ENCODE measurements around the gene TULP4.
"Not testable (repeated sequence)": the region's sequence is repeated elsewhere in the genome, so short reads cannot be mapped to it uniquely, and the experiment has no call there.

Gene TULP4

DNA sequence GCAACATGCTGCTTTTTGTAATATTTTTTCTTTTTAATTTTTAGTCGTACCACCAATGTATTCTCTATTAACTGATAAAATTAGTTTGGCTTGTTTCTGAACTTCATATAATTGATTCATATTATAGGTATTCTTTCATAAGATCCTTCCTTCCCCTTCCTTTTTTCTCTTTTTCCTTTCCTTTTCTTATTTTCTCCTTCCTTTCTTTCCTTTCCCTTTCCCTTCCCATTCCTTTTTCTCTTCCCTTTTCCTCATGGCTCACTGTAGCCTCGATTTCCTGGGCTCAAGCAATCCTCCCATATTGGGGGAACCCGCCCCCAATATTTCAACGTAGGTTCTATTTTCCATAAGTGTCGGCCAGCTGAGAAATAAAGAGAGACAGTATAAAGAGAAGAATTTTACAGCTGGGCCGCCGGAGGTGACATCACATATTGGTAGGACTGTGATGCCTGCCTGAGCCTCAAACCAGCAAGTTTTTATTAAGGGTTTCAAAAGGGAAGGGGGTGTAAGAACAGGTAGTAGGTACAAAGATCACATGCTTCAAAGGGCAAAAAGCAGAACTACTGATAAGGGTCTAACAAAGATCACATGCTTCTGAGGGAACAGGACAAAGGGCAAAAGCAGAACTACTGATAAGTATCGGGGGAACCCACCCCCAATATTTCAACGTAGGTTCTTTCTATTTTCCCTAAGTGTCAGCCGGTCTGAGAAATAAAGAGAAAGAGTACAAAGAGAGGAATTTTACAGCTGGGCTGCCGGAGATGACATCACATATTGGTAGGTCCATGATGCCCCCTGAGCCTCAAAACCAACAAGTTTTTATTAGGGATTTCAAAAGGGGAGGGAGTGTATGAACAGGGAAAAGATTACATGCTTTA is 16.1 kb upstream of the TULP4 start:
- DNase-seq: not testable (repeated sequence)

DNA sequence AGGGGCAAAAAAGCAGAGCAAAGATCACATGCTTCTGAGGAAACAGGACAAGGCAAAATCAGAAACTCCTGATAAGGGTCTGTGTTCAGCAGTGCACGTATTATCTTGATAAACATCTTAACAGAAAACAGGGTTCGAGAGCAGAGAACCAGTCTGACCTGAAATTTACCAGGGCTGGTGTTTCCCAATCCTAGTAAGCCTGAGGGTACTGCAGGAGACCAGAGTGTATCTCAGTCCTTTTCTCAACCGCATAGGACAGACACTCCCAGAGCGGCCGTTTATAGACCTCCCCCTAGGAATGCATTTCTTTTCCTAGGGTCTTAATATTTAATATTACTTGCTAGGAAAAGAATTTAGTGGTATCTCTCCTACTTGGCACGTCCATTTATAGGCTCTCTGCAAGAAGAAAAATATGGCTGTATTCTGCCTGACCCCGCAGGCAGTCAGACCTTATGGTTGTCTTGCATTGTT is 15.4 kb upstream of the TULP4 start:
- DNase-seq: not testable (repeated sequence)

DNA sequence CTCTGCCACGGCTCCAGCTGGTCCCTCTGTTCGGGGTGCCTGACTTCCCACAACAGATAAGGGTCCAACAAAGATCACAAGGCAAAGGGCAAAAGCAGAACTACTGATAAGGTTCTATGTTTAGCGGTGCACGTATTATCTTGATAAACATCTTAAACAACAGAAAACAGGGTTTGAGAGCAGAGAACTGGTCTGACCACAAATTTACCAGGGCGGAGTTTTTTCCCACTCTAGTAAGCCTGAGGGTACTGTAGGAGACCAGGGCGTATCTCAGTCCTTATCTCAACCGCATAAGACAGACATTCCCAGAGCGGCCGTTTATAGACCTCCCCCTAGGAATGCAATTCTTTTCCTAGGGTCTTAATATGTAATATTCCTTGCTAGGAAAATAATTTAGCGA is 14.6 kb upstream of the TULP4 start:
- not testable (repeated sequence) for DNase-seq

DNA sequence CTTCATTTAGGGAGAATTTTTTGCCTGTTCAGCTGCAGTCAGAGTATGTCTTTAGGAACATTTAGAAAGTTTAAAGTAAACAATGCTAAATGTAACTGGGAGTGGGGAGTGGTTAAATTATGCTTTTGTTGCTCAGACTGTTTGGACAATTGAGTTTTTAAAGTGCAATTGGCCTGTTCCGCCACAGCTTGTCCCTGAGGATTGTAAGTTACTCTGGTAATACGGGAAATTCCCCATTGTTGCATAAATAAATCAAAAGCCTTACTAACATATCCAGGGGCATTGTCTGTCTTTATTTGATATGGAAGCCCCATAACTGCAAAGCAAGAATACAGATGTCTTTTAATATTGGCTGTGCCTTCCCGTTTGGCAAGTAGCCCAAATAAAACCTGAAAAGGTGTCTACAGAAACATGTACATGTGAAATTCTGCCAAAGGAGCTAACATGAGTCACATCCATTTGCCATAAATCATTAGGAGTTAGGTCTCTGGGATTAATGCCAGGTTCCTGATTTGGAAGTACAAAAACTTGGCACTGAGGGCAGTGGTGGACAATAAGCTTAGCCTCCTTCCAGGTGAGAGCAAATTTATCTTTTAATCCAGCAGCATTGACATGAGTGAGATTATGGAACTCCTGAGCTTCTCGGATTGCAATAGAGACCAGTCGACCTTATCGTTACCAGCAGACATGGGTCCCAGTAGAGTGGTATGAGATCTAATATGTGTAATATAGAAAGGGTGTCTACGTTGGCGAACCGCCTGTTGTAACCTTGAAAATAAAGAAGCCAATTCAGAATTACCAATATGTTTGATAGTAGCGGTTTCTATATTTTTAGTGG is 11.7 kb upstream of the TULP4 start:
- DNase-seq: not testable (repeated sequence)

DNA sequence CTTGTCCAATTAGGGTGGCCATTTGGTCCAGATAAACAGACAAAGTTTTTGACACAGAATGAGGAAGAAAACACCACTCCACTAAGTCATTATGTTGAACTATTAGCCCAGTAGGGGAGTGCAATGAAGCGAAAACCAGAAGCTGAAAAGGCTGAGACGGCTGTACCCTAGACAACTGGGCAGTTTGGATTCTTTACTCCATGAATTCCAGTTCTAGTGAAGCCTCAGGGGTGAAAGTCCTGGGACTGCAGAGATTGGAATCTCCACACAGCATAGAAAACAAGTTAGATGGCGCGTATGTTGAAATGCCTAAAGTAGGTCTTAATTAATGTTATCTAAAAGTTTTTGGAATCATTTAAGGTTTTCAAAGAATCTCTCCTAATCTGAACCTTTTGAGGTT is 10.7 kb upstream of the TULP4 start:
- DNase-seq: not testable (repeated sequence)

DNA sequence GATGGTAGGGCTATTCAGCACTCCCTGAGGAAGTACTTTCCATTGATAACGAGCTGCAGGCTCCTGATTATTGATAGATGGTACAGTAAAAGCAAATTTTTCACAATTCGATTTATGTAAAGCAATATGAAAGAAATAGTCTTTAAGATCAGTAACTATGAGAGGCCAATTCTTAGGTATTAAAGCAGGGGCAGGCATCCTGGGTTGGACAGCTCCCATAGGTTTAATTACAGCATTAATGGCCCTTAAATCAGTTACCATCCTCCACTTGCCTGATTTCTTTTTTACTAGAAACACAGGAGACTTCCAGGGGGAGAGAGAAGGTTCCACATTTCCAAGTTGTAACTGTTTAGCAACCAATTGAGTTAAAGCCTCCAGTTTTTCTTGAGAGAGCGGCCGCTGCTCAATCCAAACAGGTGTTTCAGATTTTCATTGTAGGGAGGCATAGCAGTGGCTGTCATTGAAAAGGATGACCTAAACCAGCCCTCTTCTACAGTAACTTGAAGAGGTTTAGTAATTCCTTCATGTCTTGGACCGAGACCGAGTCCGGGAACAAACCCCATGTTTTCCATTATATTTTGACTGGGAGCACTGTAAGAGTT is 10.0 kb upstream of the TULP4 start:
- DNase-seq: not testable (repeated sequence)

DNA sequence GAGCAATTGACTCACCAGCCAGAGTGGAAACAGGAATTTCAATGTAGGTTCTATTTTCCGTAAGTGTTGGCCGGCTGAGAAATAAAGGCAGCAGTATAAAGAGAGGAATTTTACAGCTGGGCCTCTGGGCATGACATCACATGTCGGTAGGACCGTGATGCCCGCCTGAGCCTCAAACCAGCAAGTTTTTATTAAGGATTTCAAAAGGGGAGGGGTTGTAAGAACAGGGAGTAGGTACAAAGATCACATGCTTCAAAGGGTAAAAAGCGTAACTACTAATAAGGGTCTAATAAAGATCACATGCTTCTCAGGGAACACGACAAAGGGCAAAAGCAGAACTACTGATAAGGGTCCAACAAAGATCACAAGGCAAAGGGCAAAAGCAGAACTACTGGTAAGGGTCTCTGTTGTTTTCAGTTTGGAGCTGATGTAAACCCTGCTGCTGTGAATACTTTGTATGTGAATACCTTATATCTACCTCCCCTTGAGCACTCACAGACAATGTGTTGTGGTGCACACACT is 9.0 kb upstream of the TULP4 start:
- no peak for DNase-seq

DNA sequence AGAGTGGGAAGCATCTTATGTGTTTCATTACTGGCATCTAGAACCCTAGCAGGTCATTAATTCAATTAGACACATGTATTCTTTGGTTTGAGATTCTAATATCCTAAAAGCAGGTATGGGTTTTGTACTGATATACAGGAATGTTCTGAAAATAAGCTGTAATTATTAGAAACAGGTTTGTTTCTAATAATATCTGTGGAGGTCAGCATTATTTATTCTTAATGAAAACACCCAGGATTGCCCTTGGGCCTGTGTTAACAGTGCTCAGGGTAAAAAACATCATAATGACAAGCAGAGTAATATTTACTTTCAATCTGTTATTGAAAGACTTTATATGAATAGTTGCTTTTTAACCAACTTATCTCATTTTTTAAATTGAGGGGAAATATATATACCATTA is 8.0 kb upstream of the TULP4 start:
- DNase-seq: no peak

DNA sequence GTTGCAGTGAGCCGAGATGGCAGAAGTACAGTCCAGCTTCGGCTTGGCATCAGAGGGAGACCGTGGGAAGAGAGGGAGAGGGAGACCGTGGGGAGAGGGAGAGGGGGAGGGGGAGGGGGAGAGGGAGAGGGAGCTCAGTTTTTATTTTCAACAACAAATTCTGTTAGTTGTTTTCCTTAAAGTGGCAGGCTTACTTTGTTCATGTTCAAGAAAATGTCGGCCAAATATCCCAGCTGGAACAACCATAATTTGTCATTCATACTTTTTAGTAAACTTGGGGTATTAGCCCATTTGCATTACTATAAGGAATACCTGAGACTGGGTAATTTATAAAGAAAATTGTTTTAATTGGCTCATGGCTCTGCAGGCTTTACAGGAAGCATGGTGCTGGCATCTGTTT is 2.5 kb upstream of the TULP4 start:
- DNase-seq: no peak

DNA sequence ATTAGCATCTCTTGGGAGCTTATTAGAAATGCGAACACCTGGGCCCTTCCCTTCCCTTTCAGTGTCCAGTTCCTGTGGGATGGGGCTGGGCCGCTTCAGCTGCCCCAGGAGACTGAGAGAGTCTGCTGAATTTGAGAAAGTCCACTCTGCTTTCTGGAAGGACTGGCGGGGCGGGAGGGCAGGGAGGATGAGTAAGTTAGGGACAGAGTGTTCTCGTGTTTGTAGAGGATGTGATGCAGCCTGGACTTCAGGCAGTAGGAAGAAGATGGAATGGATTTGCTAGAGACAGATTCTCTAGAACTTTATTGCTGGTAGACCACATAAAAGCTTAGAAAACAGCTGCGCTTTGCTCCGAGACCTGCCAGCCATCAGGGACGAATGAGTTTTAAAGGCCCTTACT is 1.1 kb upstream of the TULP4 start:
- DNase-seq: no peak

DNA sequence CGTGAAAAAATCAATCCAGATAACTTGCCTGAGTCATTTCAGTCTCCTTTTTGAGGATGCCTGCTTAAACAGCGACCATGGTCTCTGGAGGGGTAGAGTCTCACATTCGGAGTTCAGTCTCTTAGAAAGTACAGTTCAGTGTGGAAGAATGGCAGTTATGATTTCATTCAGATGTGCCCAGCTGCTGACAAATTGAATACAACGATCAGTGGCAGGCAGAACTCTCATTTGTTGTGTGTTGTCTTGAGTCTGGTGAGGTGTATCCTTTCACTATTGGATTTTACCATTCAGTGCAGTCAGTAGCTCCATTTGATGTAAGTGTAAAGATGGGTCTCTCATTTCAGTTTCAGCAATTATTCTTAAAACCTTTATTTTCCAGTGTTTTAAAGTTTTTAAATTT is 639 bp upstream of the TULP4 start:
- no peak for DNase-seq

DNA sequence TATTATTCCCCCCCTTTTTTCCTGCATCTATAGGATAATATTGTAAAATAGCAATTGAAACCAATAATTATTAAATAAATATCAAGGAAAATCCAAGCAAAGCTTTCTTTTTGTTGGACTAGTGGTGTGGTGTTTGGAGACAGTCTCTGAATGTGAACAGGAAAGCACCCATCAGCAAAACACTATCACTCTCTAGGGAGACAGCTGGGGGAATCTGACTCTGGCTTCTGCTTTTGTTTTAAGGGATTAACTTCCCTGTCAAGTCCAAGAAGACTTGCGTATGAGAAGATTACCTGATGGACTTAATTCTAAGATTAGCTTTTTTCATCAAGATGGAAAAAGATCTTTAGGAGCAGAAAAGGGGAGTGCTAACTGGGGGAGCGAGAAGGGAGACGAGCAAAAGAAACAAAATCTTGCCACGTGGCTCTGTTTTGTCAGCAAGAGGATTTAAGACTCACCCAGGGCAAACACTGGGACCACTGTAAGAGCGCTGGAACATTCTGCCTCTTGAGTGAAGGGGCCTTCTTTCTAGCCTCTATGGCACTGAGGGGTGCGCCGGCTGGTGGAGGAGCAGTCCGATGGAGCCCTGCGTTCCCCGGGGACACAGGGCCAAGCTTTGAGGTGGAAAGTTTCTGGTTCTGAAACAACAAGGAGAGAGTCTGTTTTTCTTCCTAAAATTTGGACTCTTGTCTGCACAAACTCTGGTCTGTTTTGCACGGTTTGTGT is 570 bp downstream of the TULP4 start:
- no peak for DNase-seq

DNA sequence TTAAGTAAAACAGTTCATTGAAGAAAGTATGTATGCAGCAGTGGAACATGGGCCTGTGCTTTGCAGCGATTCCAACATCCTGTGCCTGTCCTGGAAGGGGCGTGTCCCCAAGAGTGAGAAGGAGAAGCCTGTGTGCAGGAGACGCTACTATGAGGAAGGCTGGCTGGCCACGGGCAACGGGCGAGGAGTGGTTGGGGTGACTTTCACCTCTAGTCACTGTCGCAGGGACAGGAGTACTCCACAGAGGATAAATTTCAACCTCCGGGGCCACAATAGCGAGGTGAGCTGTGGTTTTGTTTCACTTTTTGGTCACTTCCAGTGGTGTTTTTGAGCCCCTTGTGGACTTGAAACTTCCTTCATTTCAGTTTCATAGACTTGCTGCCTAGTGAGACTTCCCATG is 1.7 kb downstream of the TULP4 start:
- DNase-seq: no peak

DNA sequence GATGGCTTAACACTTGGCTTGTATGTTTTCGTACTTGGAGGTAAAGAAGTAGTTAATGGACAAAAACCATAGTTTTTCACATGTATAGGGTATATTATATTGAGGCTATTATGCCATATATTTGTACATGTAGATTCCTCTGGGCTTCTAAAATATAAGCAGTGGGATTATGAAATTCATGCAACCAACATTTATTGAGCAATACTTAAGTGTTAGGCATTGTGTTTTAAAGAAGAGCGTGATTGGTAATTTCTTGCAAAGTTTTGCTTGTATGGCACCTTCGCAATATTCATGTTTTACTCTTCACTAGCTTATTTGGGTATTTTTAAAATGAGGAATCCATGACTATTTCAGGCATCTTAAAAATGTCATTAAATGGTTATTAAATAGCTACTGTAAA is 2.5 kb downstream of the TULP4 start:
- DNase-seq: no peak

DNA sequence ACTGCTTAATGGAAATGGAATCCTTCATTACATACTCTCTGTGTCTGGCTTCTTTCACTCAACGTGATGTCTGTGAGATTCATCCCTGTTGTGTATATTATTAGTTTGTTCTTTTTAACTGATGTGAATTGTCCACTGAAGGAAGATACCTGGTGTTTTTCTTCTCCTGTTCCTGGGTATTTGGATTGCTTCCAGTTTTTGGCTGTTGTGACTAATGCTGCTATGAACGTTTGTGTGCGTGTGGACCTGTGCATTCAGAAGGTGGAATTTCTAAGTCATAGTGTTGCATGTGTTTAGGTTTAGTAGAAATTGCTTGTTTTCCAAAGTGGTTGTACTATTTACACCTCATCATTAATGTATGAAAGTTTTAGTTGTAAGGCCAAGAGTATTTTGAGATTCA is 3.8 kb downstream of the TULP4 start:
- no peak for DNase-seq

DNA sequence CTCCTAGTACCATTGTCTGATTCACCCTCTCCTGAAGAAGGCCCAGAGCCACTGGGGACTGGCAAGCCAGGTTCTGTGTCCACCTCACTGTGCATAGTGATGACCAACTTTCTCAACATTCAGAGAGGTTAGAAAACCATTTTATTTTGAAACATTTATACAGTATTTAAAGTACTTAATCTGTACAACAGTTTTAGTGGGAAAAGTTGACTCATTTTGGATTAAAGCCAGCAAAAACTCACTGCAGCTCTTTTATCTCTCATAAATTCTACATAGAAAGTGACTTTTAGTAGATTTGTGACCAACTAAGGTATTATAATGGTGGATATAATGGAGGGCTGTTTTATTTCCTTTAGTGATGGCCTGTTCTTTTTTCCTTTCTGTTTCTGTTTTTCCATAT is 9.7 kb downstream of the TULP4 start:
- no peak for DNase-seq

DNA sequence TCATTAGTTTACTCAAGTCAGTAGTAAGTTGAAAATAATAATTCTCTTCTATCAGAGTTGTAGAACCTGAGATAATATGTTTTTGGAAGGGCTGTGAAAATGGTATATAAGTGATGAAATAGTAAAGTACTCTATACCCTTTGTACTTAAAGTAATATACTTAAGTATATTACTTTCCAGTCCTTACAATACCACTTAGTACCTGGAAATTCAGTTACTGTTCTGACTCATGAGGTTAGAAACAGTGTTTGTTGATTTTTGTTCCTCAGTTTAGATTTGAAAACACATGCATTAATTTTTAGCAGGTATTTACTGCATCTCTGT is 10.1 kb downstream of the TULP4 start:
- no peak for DNase-seq

DNA sequence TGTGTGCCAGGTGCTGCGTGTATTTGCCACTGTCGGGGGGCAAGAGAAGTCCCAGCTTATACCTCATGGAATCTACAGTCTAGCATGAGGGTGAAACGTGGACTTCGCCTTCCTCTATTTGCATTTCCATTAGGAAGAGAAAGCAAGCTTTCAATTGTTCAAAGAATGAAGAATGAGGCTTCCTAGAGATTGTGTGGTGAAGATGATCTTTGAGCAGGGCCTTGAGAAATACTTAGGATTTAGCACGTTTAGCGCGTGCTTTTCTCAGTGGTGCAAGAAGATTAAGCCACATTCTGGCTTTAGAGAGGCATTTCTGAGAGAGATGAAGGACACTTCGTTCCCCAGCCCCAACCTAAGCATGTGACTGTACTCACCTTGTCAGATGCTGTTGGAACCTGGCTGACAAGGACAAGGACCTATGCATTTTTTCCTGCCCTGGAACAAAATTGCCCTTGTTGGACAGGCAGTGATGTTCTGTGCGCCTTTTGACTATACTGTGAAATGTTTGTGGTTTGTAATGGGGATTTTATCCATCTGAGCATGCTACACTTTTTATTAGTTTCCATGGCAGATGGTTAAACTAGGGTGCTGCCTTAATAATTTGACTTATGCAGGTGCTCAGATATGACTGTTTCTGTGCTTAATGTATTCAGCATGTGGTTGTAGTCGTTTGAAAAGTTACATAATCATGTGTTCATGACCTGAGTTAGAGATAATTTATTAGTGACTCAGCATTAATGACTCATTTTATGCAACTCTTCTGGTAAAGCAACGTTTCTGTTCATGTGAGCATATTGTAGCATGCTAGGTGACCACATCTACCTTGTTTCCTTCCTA is 10.7 kb downstream of the TULP4 start:
- DNase-seq: no peak

DNA sequence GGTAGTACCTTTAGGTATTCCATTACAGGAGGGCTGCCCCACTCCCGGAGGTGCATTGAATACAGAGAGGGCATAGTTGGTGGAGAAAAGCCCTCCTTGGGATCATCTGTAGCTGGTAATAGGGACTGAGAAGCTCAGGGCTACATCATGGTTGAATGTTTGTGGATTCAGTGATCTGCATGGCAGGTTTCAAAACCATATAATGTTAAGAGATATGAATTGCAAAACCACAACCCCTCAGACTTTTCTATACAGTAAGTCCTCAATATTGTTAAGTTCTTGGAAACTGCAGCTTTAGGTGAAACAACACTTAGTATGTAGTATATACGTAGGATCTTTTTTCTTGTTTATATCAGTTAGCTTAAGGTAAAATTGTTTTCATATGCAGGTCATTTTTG is 11.3 kb downstream of the TULP4 start:
- DNase-seq: no peak

DNA sequence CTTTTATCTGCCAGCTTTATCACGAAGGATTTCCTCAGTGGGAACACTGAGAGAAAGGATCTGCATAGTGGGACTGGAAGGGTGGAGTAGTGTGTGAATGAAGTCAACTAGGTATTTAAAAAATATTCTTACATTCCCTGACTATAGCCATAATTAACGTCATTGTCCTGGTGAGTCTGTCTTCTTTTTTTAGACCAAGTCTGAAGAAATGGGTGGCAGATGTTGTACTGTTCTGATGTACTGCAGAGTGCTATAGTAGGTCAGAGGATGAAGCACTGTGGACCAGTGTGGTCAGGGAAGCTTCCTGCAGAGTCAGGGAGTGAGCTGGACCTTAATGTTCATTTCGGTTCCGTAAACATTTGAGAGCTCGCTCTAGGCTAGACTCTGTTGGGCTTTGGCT is 11.9 kb downstream of the TULP4 start:
- no peak for DNase-seq

DNA sequence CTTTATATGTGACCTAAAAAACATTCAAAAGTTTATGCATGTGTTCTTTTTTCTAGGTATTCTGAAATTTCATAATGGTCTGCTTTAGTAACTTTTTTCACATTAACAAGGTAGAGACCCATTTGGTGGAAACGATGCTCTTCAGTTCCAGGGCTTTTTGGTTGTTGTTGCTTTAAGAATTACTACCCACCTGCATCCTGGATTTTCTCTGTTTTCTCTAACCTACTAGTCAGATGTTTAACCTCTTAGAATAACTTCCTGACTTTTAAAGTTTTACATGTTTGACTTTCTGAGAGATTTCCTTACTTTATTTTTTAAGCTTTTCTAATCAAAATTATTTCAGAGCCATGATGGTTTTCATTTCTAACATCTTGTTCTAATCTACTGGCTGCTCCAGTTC is 14.9 kb downstream of the TULP4 start:
- no peak for DNase-seq

DNA sequence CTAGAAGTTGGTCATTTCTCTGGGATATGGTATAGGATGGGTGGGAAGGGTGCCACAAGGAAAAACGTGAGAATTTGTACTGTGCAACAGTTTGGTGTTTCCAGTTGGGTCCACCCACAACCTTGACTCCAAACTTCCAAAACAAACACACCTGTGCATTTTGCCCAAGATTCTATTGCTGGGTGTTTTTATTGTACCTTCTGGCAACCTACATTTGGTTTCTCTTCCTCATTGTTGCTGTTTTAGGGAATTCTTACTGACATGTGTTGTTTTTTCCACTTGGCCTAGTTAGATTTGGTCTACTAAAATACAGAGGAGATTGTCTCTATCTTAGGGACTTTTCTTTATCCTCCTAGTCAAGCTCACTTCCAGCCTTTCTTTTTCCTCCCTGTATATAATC is 16.7 kb downstream of the TULP4 start:
- no peak for DNase-seq
